NB4 (cell line): ENCODE data around the gene VPS54.

Experiments used
- CTCF ChIP-seq: IDR thresholded peaks from one replicate; pipeline ENCODE4 v1.5.1; 2012; ENCODE audit warnings: low read depth, low read length
- POLR2A ChIP-seq: IDR thresholded peaks from 2 replicates; pipeline ENCODE4 v1.6.1; 2011; ENCODE audit warnings: mild to moderate bottlenecking; ENCODE audit not compliant: insufficient read length; ENCODE audit errors: extremely low read depth
- TF ChIP-seq, protein P1 (sequence below): IDR thresholded peaks from 2 replicates; pipeline ENCODE4 v1.6.1; 2011; ENCODE audit warnings: low read depth, low read length

GRCh38 chr2:64007924-64008323, 11.3 kb downstream of the VPS54 start:
- TF ChIP-seq, protein P1, sequence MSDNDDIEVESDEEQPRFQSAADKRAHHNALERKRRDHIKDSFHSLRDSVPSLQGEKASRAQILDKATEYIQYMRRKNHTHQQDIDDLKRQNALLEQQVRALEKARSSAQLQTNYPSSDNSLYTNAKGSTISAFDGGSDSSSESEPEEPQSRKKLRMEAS = no peak
- TF ChIP-seq CTCF = no peak
- no peak for TF ChIP-seq POLR2A
